Stimulated activated CD4-positive, alpha-beta T cell treated with anti-CD3 and anti-CD28 coated beads, Interleukin-12 subunit alpha, Interleukin-12 subunit beta, amount 100 ng/mL, for 4 hours (primary cell): ENCODE data around the gene ARHGEF16.

Source experiments
- DNase-seq: peaks from one replicate; pipeline ENCODE4 v3.0.0-alpha.2; 2020

Gene ARHGEF16

GRCh38 chr1:3439346-3440299, 14.8 kb upstream of the ARHGEF16 start:
- DNase-seq: no peak

GRCh38 chr1:3440300-3440681, 14.2 kb upstream of the ARHGEF16 start:
- no peak for DNase-seq

DNA sequence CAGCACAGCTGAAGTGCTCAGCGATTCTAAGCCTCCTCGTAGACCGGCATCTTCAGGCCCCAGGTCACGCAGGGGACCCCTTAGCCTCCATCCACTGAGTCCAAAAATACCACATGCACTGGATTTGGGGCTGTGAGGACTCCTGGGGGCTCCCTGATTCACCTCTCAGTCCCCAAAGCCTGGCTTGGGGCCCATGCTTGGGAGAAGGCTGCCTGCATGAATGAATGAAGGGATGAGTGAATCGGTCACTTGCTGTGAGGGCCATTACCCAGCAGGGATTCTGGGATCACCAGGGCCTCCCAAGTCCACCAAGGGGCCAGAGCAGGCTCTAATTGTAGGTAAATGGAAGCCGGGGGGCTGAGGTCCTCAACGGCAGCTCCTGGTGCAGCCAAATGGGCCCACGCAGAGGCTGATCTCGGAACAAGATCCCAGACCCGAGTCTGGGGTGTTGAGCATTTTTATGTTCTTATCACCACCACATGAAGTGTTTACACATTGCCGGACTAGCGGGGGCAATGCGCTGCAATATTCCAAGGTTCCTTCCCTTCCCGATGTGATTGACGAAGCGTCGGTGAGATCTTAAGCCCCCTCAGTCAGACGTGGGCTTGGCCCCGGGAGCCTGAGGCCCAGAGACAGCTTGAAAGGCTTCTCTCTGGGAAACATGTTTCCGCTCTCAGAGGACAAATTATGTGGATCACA, 13.6 kb upstream of the ARHGEF16 start:
- DNase-seq: no peak

GRCh38 chr1:3441410-3441847, 13.0 kb upstream of the ARHGEF16 start:
- DNase-seq: no peak

- no peak for DNase-seq
These were observed 12.6 kb upstream of the ARHGEF16 start for GRCh38 chr1:3441880-3442279.

DNA sequence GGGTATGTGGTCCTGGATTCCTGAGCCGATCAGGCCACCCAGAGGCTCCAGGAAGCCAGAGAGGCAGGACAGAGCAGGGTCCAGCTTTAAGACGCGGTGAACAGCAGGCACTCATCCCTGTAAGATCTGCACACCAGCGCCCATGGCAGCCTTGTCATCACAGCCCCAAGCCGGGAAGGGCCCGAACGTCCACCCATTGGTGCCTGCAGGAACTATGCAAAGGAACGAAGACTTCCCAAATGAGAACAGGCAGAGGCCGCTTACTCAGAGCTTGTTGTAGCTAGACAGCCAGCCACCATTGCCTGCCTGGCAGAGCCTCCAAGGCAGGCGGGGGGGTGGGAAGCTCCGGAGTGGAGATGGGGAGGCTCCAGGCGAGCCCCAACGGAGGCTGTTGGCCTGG, 12.1 kb upstream of the ARHGEF16 start:
- DNase-seq: no peak

DNA sequence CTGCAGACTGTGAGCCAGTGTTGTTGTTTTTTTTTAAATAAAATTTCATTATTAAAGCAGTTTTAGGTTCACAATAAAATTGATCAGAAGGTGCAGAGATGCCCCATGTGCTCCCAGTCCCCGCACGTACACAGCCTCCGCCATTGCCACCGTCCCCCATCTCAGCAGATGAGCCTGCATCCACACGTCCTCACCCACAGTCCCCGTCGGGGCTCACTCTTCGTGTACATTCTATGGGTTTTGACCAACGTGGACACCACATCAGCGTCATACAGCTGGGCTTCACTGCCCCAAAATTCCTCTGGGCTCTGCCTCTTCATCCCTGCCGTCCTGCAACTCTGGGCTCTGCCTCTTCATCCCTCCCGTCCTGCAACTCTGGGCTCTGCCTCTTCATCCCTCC, 11.6 kb upstream of the ARHGEF16 start:
- no peak for DNase-seq

- DNase-seq: no peak
These were observed 10.7 kb upstream of the ARHGEF16 start for GRCh38 chr1:3443807-3444206.

DNA sequence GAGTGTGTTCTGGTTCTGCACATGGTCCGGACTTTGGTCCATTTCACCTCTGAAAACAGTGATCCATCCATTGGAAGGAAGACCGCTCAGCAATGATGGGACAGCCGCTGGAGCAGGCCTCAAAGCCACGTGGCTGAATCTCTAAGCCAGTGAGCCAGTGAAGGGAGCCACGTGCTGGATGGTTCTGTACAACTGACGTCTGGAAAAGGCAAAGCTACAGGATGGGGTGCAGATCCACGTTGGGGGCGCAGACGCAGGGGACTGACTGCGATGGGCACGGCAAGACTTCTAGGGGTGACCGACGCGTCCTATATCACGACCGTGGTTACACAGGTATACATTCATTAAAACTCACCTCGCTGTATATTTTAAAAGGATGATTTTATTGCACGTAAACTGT, 10.2 kb upstream of the ARHGEF16 start:
- no peak for DNase-seq

- DNase-seq: no peak
These were observed 9.7 kb upstream of the ARHGEF16 start for GRCh38 chr1:3444736-3445135.

DNA sequence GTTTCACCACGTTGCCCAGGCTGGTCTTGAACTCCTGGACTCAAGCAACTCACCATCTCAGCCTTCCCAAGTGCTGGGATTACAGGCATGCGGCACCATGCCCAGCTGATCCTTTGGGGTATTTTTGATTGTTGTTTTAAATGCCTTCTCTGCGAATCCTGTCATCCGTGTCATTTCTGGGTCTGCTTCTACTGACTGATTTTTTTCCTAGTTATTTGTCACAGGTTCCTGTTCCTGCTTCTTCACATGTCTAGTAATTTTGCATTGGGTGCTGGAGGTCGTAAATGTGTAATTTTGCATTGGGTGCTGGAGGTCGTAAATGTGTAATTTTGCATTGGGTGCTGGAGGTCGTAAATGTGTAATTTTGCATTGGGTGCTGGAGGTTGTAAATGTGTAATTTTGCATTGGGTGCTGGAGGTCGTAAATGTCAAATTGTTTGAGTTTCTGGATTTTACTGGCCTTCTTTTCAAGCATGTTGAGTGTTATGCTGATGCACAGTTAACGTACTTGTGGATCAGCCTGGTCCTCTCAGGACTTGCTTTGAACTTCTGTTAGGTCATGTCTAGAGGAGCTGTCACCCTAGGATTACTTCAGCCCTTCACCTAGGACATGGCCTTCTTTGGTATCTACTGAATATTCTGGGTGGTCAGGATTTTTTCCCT, 4.1 kb upstream of the ARHGEF16 start:
- DNase-seq: no peak

DNA sequence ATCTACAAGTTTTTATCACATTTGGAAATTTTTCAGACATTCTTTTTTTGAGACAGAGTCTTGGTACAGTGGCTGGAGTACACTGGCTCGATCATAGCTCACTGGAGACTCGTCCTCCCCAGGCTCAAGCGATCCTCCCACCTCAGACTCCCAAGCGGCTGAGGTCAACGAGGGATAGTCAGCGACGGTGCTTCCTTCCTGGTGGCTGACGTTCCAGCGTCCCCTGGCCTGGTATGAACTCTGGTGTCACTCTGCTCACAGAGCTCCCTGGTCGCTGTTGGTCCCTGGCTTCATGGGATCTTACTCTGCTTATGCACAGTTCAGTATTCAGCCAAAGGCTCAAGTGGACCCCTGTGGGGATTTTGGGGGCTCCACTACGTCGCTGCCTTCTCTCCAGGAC, 3.5 kb upstream of the ARHGEF16 start:
- DNase-seq: no peak

DNA sequence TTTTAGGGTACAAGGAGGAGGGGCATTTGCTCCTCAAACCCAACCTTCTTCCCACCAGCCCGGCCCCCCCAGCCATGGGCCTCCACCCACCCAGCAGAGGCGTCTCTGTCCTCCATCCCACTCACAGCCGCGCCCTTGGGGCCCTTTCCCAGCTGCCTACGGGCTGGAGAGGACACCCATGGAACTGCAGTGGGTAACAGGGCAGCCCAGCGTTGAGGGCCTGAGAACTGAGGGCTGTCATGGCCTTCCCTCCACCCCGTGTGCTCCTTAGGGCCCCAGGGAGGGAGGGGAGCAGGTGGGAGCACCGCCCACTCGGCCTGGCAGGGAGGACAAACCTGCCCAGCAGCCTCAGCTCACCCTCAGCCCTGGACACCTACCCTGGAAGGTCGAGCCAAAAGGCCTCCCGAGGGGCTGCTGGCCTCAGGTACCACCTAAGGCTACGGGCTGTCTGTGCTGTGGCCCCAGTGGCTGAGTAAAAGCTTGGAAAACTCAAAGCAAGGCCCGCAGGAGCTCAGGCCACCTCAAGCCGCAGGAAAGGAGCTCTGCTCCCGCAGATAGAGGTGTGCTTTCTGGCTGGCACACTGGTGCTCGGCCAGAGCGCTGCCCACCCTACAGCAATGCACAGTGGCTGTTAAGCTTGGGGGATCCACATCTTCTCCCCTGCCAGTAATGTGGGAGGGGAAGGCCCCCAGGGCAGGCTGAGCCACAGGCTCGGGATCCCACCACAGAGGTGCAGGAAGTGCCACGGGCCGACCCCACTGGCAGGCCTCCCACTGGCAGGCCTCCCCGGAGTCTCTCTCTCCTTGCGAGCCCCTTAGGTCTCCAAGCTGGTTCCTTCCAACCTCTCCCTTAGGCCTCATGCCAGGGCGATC, 2.2 kb upstream of the ARHGEF16 start:
- no peak for DNase-seq

- no peak for DNase-seq
These were observed 1.6 kb upstream of the ARHGEF16 start for GRCh38 chr1:3452866-3453175.

GRCh38 chr1:3453203-3453761, 1.2 kb upstream of the ARHGEF16 start:
- peak; percentile 70 for DNase-seq

GRCh38 chr1:3454811-3455618, 550 bp downstream of the ARHGEF16 start:
- DNase-seq: no peak

DNA sequence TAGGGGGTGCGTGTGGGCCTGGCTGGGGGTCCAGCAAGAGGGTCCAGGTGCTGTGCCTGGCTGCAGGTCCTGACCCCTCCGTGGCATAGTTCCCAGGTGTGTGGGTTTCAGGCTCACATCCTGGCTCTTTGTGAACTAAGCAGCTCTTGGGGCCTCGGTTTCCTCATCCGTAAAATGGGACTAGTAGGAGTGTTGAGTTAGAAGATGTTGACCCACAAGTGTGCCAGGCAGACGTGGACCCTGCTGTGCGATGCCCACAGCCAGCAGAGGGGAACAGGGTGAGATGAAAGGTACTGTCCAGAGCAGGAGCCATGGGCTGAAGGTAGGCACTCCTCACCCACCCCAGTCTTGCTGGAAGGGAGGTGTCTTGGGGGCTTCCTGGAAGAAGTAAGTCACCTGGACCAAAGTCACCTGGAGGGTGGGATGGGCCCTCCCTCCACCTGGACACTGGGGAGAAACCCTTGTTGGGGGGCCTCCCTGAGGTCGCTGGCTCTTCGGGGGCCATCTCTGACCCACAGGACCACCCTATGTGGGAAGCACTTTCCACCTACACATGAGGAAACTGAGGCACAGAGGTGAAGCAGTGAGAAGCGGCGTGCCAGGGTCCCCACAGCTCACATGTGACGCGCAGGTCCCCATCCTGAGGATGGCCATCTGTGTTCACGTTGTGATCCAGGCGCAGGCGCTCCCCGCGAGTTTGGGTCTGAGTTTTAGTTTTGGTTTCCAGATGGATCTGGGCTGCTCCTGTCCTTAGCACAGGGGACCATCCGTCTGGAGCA, 1.4 kb downstream of the ARHGEF16 start:
- no peak for DNase-seq

DNA sequence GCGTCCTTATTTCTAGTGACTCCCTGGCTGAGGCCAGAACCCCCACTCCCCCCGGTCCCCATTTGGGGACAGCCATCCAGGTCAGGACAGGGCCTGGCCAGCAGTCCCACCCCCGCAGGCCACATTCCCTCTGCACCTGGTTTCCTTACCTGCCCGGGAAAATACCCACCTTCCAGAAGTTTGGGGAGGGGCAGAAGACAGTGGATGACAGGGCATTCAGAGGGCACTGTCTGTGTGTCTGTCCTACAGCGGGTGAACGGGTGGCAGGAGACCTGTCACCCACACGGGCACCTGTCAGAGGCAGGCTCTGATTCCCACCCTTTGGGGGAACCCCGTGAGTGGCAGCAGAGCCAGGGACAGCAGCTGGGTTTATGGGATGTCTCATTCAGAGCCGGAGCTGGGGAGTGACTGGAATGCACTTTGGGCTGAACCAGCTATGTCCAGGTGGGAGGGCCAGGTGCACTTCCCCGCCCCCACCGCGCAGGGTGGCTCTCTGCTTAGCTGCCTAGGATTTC, 2.0 kb downstream of the ARHGEF16 start:
- no peak for DNase-seq

- DNase-seq: no peak
These were observed 2.8 kb downstream of the ARHGEF16 start for GRCh38 chr1:3456964-3457909.
